Heart right ventricle (tissue), 16 donors: ENCODE measurements around the gene PRKD2. TPM values are rescaled to one million over a fixed set of nuclear protein-coding genes. Genes with fewer than 3 reads are reported as not detected.

Experiments
- ATAC-seq, 8 donors: fragments of 200-7000 bp; cut with Tn5 transposase; one replicate each; pipeline ENCODE4 v1.9.1; 2020; ENCODE audit warnings: mild to moderate bottlenecking in 8 of 8, moderate library complexity in 8 of 8, moderate number of reproducible peaks in 1 of 8
- DNase-seq, 2 donors: peaks; one replicate each; pipeline ENCODE4 v3.0.0-alpha.2; 2020
- H3K27ac ChIP-seq, 10 donors: fragments of 200-600 bp; sonication (generic) in 2 of 10; one replicate each; pipeline versions ENCODE4 v1.5.0 to v1.8.0; 2020 to 2022; ENCODE audit warnings: mild to moderate bottlenecking in 3 of 10
- H3K27me3 ChIP-seq, 7 donors: fragments of 200-600 bp; one replicate each; pipeline ENCODE4 v1.8.0; 2021 to 2022; ENCODE audit warnings: mild to moderate bottlenecking in 2 of 7
- H3K36me3 ChIP-seq, 9 donors: fragments of 200-600 bp; sonication (generic) in 1 of 9; one replicate each; pipeline versions ENCODE4 v1.5.0 to v1.8.0; 2020 to 2022; ENCODE audit warnings: mild to moderate bottlenecking in 2 of 9
- H3K4me1 ChIP-seq, 9 donors: fragments of 200-600 bp; sonication (generic) in 1 of 9; one replicate each; pipeline versions ENCODE4 v1.5.0 to v1.8.0; 2020 to 2022; ENCODE audit warnings: mild to moderate bottlenecking in 4 of 9
- H3K4me3 ChIP-seq, 10 donors: fragments of 200-600 bp; sonication (generic) in 2 of 10; one replicate each; pipeline versions ENCODE4 v1.5.0 to v1.8.0; 2020 to 2022; ENCODE audit warnings: mild to moderate bottlenecking in 7 of 10, moderate library complexity in 2 of 10
- H3K9me3 ChIP-seq, 11 donors: fragments of 200-600 bp in 10 of 11; sonication (generic) in 2 of 11; one replicate each; pipeline versions ENCODE4 v1.5.0 to v1.8.0; 2013 to 2022; ENCODE audit warnings: mild to moderate bottlenecking in 2 of 11, control low read depth in 1 of 11, moderate library complexity in 1 of 11
- CTCF ChIP-seq, 9 donors: fragments of 200-600 bp; sonication (generic) in 2 of 9; IDR thresholded peaks; one replicate each; pipeline versions ENCODE4 v1.5.0 to v1.8.0; 2021 to 2022; ENCODE audit warnings: antibody characterized with exemption in 9 of 9, mild to moderate bottlenecking in 5 of 9, moderate library complexity in 1 of 9
- WGBS, 2 donors: extraction: QIAGEN DNeasy Blood & Tissue Kit; methylation state at CpG; one replicate each; pipeline ENCODE4 v1.1.7; 2013; ENCODE audit warnings: inconsistent platforms in 1 of 2; 5-methylcytosine and 5-hydroxymethylcytosine counted together
- intact Hi-C, 10 donors: fragments of 100-400 bp; cut with DNase I; formaldehyde crosslinking; loops; one replicate each; pipeline versions ENCODE4 v1.11.1 to v1.14.2; 2022
- polyA plus RNA-seq, 2 donors: library from polyadenylated mRNA; stranded (reverse); fragments of 200-250 nt; gene quantifications; one replicate each; pipeline ENCODE4 v1.2.3, GENCODE V29; 2013
- total RNA-seq, 10 donors: library from RNA; stranded (reverse); fragmentation: NEBNext Ultra II Directional in 3 of 10; extraction: Animal tissue kit (Norgen Biotek cat#: 25700) in 3 of 10; gene quantifications; one replicate each; pipeline versions ENCODE4 v1.2.1 to v1.2.4, GENCODE V29; 2021 to 2023
- donor health status: Arrhythmogenic right ventricular cardiomyopathy.
- donor health status: ischemic (EF 13 %, LVEDD 7.1; RV severe dilation, severe dysfunction).
- donor health status: healthy with polysubstance abuse.
- donor health status: DM: no; HTN: yes; CAD: no.
- donor health status: DM: no; HTN: no; CAD: no.
- donor health status: ischemic (EF 25% LVEDD 6.9; RV normal size, moderate dysfunction).
- donor health status: ischemic (EF 25% LVEDD 5.7; RV mildly dilated, moderate dysfunction).
- donor health status: healthy.
- donor health status: DM: yes; HTN: yes; CAD: no.
- donor health status: Ischemic cardiomyopathy.
- donor health status: ischemic (EF 35%, LVEDD 5.7; RV mildly dilated, moderate dysfunction).
- donor health status: nonischemic (EF 11% LVEDD 7.7; RV severe dilation, severe dysfunction).
- donor health status: DM: yes; HTN: yes; CAD: no.
- donor health status: PGD.
- donor health status: ischemic (EF 29% LVEDD 5.4; RV normal size, mild dysfunction).
- donor health status: nonischemic (EF 23%, LVEDD 6.1; RV moderate dilation, normal function).

PRKD2 gene
- total and polyA plus RNA-seq, 12 donors, result 11.7 to 22.7 (median 13.8) TPM

- intact Hi-C loops, result loop anchor here in 1 of 10 donors (10.0 kb wide), 1 partner anchor 234 kb away; no protein-coding TSS in a partner anchor
- no peak for DNase-seq
- TF ChIP-seq CTCF (IDR thresholded peaks at IDR 0.05), result no peak
- WGBS, 2 donors, result 92 to 93% methylated on average over 5 of the region's 5 CpGs
- peaks cover 0 to 34% (median 10%) of the 10 kb centered on the region in 9 donors for H3K4me1 ChIP-seq
- H3K9me3 ChIP-seq, result no peaks in the 10 kb centered on the region
- H3K27me3 ChIP-seq, result no peaks in the 10 kb centered on the region
- H3K27ac ChIP-seq, result no peak overlapping the region
- peaks cover 0 to 25% (median 0%) of the 10 kb centered on the region in 9 donors for H3K36me3 ChIP-seq
- no peak overlapping the region for H3K4me3 ChIP-seq
- ATAC-seq, result no peak
Measured at GRCh38 chr19:46760363-46760762, 43.4 kb upstream of the PRKD2 start.

GRCh38 chr19:46759817-46760333 is 43.0 kb upstream of the PRKD2 start:
- 65 to 66% methylated on average over 7 of the region's 7 CpGs for WGBS, 2 donors
- Histone ChIP-seq H3K4me3 (no peak overlapping the region), H3K27ac (no peak overlapping the region), H3K27me3 (no peaks in the 10 kb centered on the region), H3K9me3 (no peaks in the 10 kb centered on the region), H3K4me1 (peaks cover 0 to 39% (median 8%) of the 10 kb centered on the region in 9 donors), H3K36me3 (peaks cover 0 to 25% (median 0%) of the 10 kb centered on the region in 9 donors)
- TF ChIP-seq CTCF (IDR thresholded peaks at IDR 0.05), result no peak
- intact Hi-C loops, result loop anchor here (5.0 to 10.0 kb wide), 3 partner anchors 82 to 235 kb away; no protein-coding TSS in a partner anchor
- peak in 1 of 8 donors; percentile 22 for ATAC-seq
- no peak for DNase-seq

- no peak for ATAC-seq
- Histone ChIP-seq H3K4me3 (no peak overlapping the region), H3K27ac (no peak overlapping the region), H3K36me3 (peaks cover 0 to 25% (median 0%) of the 10 kb centered on the region in 9 donors), H3K27me3 (no peaks in the 10 kb centered on the region), H3K9me3 (no peaks in the 10 kb centered on the region), H3K4me1 (peaks cover 0 to 44% (median 4%) of the 10 kb centered on the region in 9 donors)
- 81 to 86% methylated on average over 6 of the region's 6 CpGs for WGBS, 2 donors
- intact Hi-C loops, result loop anchor here (5.0 to 10.0 kb wide), 3 partner anchors 83 to 236 kb away; no protein-coding TSS in a partner anchor
- no peak for DNase-seq
- no peak for TF ChIP-seq CTCF (IDR thresholded peaks at IDR 0.05)
Measured at GRCh38 chr19:46759206-46759605, 42.3 kb upstream of the PRKD2 start.

- WGBS, 2 donors, result 75 to 78% methylated on average over 30 of the region's 30 CpGs
- peak in 2 of 8 donors; percentile 3 to 12 for ATAC-seq
Measured at GRCh38 chr19:46756544-46756888, 39.6 kb upstream of the PRKD2 start.

More at GRCh38 chr19:46756544-46756888, 39.6 kb upstream of the PRKD2 start:
- Histone ChIP-seq H3K4me3 (no peak overlapping the region), H3K4me1 (peaks cover 0 to 41% (median 4%) of the 10 kb centered on the region in 9 donors), H3K27me3 (no peaks in the 10 kb centered on the region), H3K36me3 (peaks cover 0 to 42% (median 0%) of the 10 kb centered on the region in 9 donors), H3K27ac (no peak overlapping the region), H3K9me3 (no peaks in the 10 kb centered on the region)
- peak in 1 of 2 donors; percentile 23 for DNase-seq
- TF ChIP-seq CTCF (IDR thresholded peaks at IDR 0.05), result no peak
- intact Hi-C loops, result loop anchor here (2.0 to 10.0 kb wide), 4 partner anchors 84 to 238 kb away; no protein-coding TSS in a partner anchor
